BLaER1 (cell line): ENCODE results near the gene HOXA4.

ENCODE experiments used
- H3K27ac ChIP-seq: shearing (Covaris generic); formaldehyde crosslinking; 2 replicates; pipeline ENCODE4 v1.8.1; 2022
- H3K27me3 ChIP-seq: shearing (Covaris generic); formaldehyde crosslinking; 2 replicates; pipeline ENCODE4 v1.8.1; 2022
- H3K36me3 ChIP-seq: shearing (Covaris generic); formaldehyde crosslinking; 2 replicates; pipeline ENCODE4 v1.8.1; 2022
- H3K4me1 ChIP-seq: shearing (Covaris generic); formaldehyde crosslinking; 2 replicates; pipeline ENCODE4 v1.8.1; 2022
- H3K4me2 ChIP-seq: shearing (Covaris generic); formaldehyde crosslinking; 2 replicates; pipeline ENCODE4 v1.8.1; 2022
- H3K4me3 ChIP-seq: shearing (Covaris generic); formaldehyde crosslinking; 2 replicates; pipeline ENCODE4 v1.8.1; 2022
- H3K9ac ChIP-seq: shearing (Covaris generic); formaldehyde crosslinking; 2 replicates; pipeline ENCODE4 v1.8.1; 2022
- H3K9me3 ChIP-seq: shearing (Covaris generic); formaldehyde crosslinking; 2 replicates; pipeline ENCODE4 v1.8.1; 2022
- H4K20me1 ChIP-seq: shearing (Covaris generic); formaldehyde crosslinking; 2 replicates; pipeline ENCODE4 v1.8.1; 2022
- Cebpa-rat ChIP-seq: shearing (Covaris generic); IDR thresholded peaks from 2 replicates; pipeline ENCODE4 v1.8.1; 2022

The HOXA4 gene

GRCh38 chr7:27111042-27111750, 19.4 kb downstream of the HOXA4 start:
- H3K9me3 ChIP-seq, result peaks cover 46% of the 10 kb centered on the region
- no peak overlapping the region for H3K4me3 ChIP-seq
- no peaks in the 10 kb centered on the region for H3K27me3 ChIP-seq
- no peaks in the 10 kb centered on the region for H3K36me3 ChIP-seq
- H4K20me1 ChIP-seq, result no peaks in the 10 kb centered on the region
- no peak overlapping the region for H3K9ac ChIP-seq
- no peak overlapping the region for H3K27ac ChIP-seq
- TF ChIP-seq Cebpa-rat, result no peak
- H3K4me2 ChIP-seq, result no peak overlapping the region
- H3K4me1 ChIP-seq, result no peaks in the 10 kb centered on the region

GRCh38 chr7:27110186-27111031, 20.1 kb downstream of the HOXA4 start:
- Histone ChIP-seq H3K27ac (no peak overlapping the region), H3K36me3 (no peaks in the 10 kb centered on the region), H3K9ac (no peak overlapping the region), H3K4me2 (no peak overlapping the region), H3K27me3 (no peaks in the 10 kb centered on the region), H3K9me3 (peaks cover 48% of the 10 kb centered on the region), H4K20me1 (no peaks in the 10 kb centered on the region), H3K4me1 (no peaks in the 10 kb centered on the region), H3K4me3 (no peak overlapping the region)
- no peak for TF ChIP-seq Cebpa-rat

- Histone ChIP-seq H3K27me3 (no peaks in the 10 kb centered on the region), H3K9ac (no peak overlapping the region), H3K4me3 (no peak overlapping the region), H4K20me1 (no peaks in the 10 kb centered on the region), H3K4me2 (no peak overlapping the region), H3K27ac (no peak overlapping the region), H3K9me3 (peaks cover 48% of the 10 kb centered on the region), H3K4me1 (no peaks in the 10 kb centered on the region), H3K36me3 (no peaks in the 10 kb centered on the region)
- no peak for TF ChIP-seq Cebpa-rat
Measured at GRCh38 chr7:27109466-27110185, 20.9 kb downstream of the HOXA4 start.

GRCh38 chr7:27108390-27109127, 22.0 kb downstream of the HOXA4 start:
- Histone ChIP-seq H3K27me3 (no peaks in the 10 kb centered on the region), H3K9ac (no peak overlapping the region), H3K9me3 (peaks cover 53% of the 10 kb centered on the region), H3K4me3 (no peak overlapping the region), H3K36me3 (no peaks in the 10 kb centered on the region), H3K27ac (no peak overlapping the region), H4K20me1 (no peaks in the 10 kb centered on the region), H3K4me1 (no peaks in the 10 kb centered on the region), H3K4me2 (no peak overlapping the region)
- no peak for TF ChIP-seq Cebpa-rat

- no peak overlapping the region for H3K4me3 ChIP-seq
- no peak overlapping the region for H3K27ac ChIP-seq
- no peak for TF ChIP-seq Cebpa-rat
- no peaks in the 10 kb centered on the region for H3K27me3 ChIP-seq
- peaks cover 52% of the 10 kb centered on the region for H3K9me3 ChIP-seq
- no peaks in the 10 kb centered on the region for H3K4me1 ChIP-seq
- no peak overlapping the region for H3K9ac ChIP-seq
- H3K36me3 ChIP-seq, result no peaks in the 10 kb centered on the region
- no peaks in the 10 kb centered on the region for H4K20me1 ChIP-seq
- no peak overlapping the region for H3K4me2 ChIP-seq
Measured at GRCh38 chr7:27107391-27108381, 22.9 kb downstream of the HOXA4 start.

- TF ChIP-seq Cebpa-rat, result no peak
- Histone ChIP-seq H3K36me3 (no peaks in the 10 kb centered on the region), H3K9ac (no peak overlapping the region), H3K27ac (no peak overlapping the region), H3K4me3 (no peak overlapping the region), H3K4me2 (no peak overlapping the region), H3K27me3 (no peaks in the 10 kb centered on the region), H3K4me1 (no peaks in the 10 kb centered on the region), H3K9me3 (peaks cover 60% of the 10 kb centered on the region), H4K20me1 (no peaks in the 10 kb centered on the region)
Measured at GRCh38 chr7:27106901-27107240, 23.7 kb downstream of the HOXA4 start.

GRCh38 chr7:27106181-27106900, 24.2 kb downstream of the HOXA4 start:
- H3K36me3 ChIP-seq, result no peaks in the 10 kb centered on the region
- no peak overlapping the region for H3K4me2 ChIP-seq
- no peak overlapping the region for H3K9ac ChIP-seq
- no peak overlapping the region for H3K27ac ChIP-seq
- no peaks in the 10 kb centered on the region for H3K4me1 ChIP-seq
- H4K20me1 ChIP-seq, result no peaks in the 10 kb centered on the region
- H3K9me3 ChIP-seq, result peaks cover 65% of the 10 kb centered on the region
- H3K27me3 ChIP-seq, result no peaks in the 10 kb centered on the region
- no peak for TF ChIP-seq Cebpa-rat
- no peak overlapping the region for H3K4me3 ChIP-seq

- Histone ChIP-seq H3K4me1 (no peaks in the 10 kb centered on the region), H4K20me1 (no peaks in the 10 kb centered on the region), H3K4me3 (no peak overlapping the region), H3K4me2 (no peak overlapping the region), H3K36me3 (no peaks in the 10 kb centered on the region), H3K9me3 (peaks cover 60% of the 10 kb centered on the region), H3K27ac (no peak overlapping the region), H3K27me3 (no peaks in the 10 kb centered on the region), H3K9ac (no peak overlapping the region)
- no peak for TF ChIP-seq Cebpa-rat
Measured at GRCh38 chr7:27105301-27106031, 25.1 kb downstream of the HOXA4 start.
